Neuronal stem cell (in vitro differentiated cells): Measurements from ENCODE around the gene TMEM231.

Experiments
- DNase-seq: peaks from one replicate; pipeline ENCODE4 v3.0.0-alpha.2; 2013; ENCODE audit warnings: low spot score
- H2AFZ ChIP-seq: one replicate; pipeline ENCODE4 v1.6.1; 2013; ENCODE audit warnings: mild to moderate bottlenecking, low read length, inconsistent platforms
- H2AK5ac ChIP-seq: 2 replicates; pipeline ENCODE4 v1.6.1; 2013; ENCODE audit warnings: low read depth, mild to moderate bottlenecking, inconsistent platforms, low read length, moderate library complexity, mixed read lengths
- H2BK120ac ChIP-seq: 2 replicates; pipeline ENCODE4 v1.6.1; 2013; ENCODE audit warnings: low read depth, mild to moderate bottlenecking, inconsistent platforms, low read length, moderate library complexity, mixed read lengths
- H2BK12ac ChIP-seq: one replicate; pipeline ENCODE4 v1.6.1; 2013; ENCODE audit warnings: low read length, inconsistent platforms
- H2BK15ac ChIP-seq: 2 replicates; pipeline ENCODE4 v1.6.1; 2013; ENCODE audit warnings: mild to moderate bottlenecking, low read length, inconsistent platforms, mixed read lengths
- H2BK5ac ChIP-seq: one replicate; pipeline ENCODE4 v1.6.1; 2013; ENCODE audit warnings: inconsistent platforms, mild to moderate bottlenecking, low read length, moderate library complexity
- H3K14ac ChIP-seq: one replicate; pipeline ENCODE4 v1.6.1; 2013; ENCODE audit warnings: low read length, inconsistent platforms
- H3K18ac ChIP-seq: 2 replicates; pipeline ENCODE4 v1.6.1; 2013; ENCODE audit warnings: low read length, inconsistent platforms
- H3K23ac ChIP-seq: 2 replicates; pipeline ENCODE4 v1.6.1; 2013; ENCODE audit warnings: low read depth, mild to moderate bottlenecking, mixed read lengths, low read length, inconsistent platforms; ENCODE audit not compliant: poor library complexity
- H3K27ac ChIP-seq: replicated peaks from 3 replicates; pipeline ENCODE4 v1.5.1; 2013; ENCODE audit warnings: low read length, inconsistent platforms
- H3K27me3 ChIP-seq, 3 experiments: 2 replicates each; pipeline ENCODE4 v1.6.1; 2013; ENCODE audit warnings: low read length in 3 of 3, mild to moderate bottlenecking in 2 of 3, inconsistent platforms in 1 of 3, low read depth in 1 of 3, mixed read lengths in 1 of 3, moderate library complexity in 1 of 3; ENCODE audit not compliant: control insufficient read depth in 3 of 3, insufficient read depth in 3 of 3
- H3K36me3 ChIP-seq, 2 donors: replicated peaks in 1 of 2; 2 replicates each; pipeline ENCODE4 v1.6.1; 2013; ENCODE audit warnings: low read length in 2 of 2; ENCODE audit not compliant: control insufficient read depth in 2 of 2, insufficient read depth in 2 of 2
- H3K4ac ChIP-seq: 2 replicates; pipeline ENCODE4 v1.6.1; 2013; ENCODE audit warnings: inconsistent platforms, mild to moderate bottlenecking, low read length, moderate library complexity
- H3K4me1 ChIP-seq, 2 donors: 1 replicate in 1 of 2; 2 replicates in 1 of 2; pipeline ENCODE4 v1.6.1; 2013; ENCODE audit warnings: low read length in 2 of 2, low read depth in 1 of 2; ENCODE audit not compliant: control insufficient read depth in 2 of 2, insufficient read depth in 1 of 2
- H3K4me2 ChIP-seq: one replicate; pipeline ENCODE4 v1.6.1; 2013; ENCODE audit warnings: mild to moderate bottlenecking, low read length, inconsistent platforms; ENCODE audit not compliant: insufficient read depth, poor library complexity, severe bottlenecking
- H3K4me3 ChIP-seq, 2 donors: 2 replicates each; pipeline ENCODE4 v1.5.1; 2013; ENCODE audit warnings: low read length in 2 of 2, mild to moderate bottlenecking in 2 of 2, inconsistent platforms in 1 of 2, moderate library complexity in 1 of 2
- H3K79me1 ChIP-seq: one replicate; pipeline ENCODE4 v1.6.1; 2013; ENCODE audit warnings: low read depth, mild to moderate bottlenecking, inconsistent platforms, low read length, moderate library complexity
- H3K9ac ChIP-seq: one replicate; pipeline ENCODE4 v1.6.1; 2013; ENCODE audit warnings: mild to moderate bottlenecking, low read depth, low read length, inconsistent platforms; ENCODE audit not compliant: poor library complexity
- H3K9me3 ChIP-seq, 2 donors: replicated peaks in 1 of 2; 2 replicates each; pipeline versions ENCODE3 to v1.6.1; 2013; ENCODE audit warnings: low read length in 2 of 2, mild to moderate bottlenecking in 2 of 2, inconsistent platforms in 1 of 2, low read depth in 1 of 2, mixed read lengths in 1 of 2, moderate library complexity in 1 of 2; ENCODE audit not compliant: control insufficient read depth in 2 of 2, insufficient read depth in 1 of 2
- H4K8ac ChIP-seq: one replicate; pipeline ENCODE4 v1.6.1; 2013; ENCODE audit warnings: low read depth, mild to moderate bottlenecking, inconsistent platforms, low read length, moderate library complexity
- H4K91ac ChIP-seq: one replicate; pipeline ENCODE4 v1.6.1; 2013; ENCODE audit warnings: low read length, low read depth, mild to moderate bottlenecking, inconsistent platforms; ENCODE audit not compliant: poor library complexity
- WGBS, 2 donors: extraction: QIAGEN DNeasy Blood & Tissue Kit; methylation state at CpG; one replicate each; pipeline ENCODE4 v1.1.7; 2013; ENCODE audit warnings: missing lambda C conversion rate in 2 of 2, mixed read lengths in 1 of 2; ENCODE audit not compliant: insufficient read length in 2 of 2, insufficient replicate concordance in 1 of 2; ENCODE audit errors: extremely low coverage in 2 of 2; 5-methylcytosine and 5-hydroxymethylcytosine counted together

TMEM231 gene

GRCh38 chr16:75579281-75579834 is 23.3 kb upstream of the TMEM231 start:
- H3K18ac ChIP-seq: no peak overlapping the region
- no peak overlapping the region for H2BK15ac ChIP-seq
- no peak overlapping the region for H2BK120ac ChIP-seq
- no peak overlapping the region for H3K9ac ChIP-seq
- no peaks in the 10 kb centered on the region for H3K27me3 ChIP-seq
- H3K4me1 ChIP-seq: peaks cover 0 to 8% of the 10 kb centered on the region in 2 donors
- no peak overlapping the region for H3K27ac ChIP-seq
- no peak overlapping the region for H3K4me3 ChIP-seq
- no peak for DNase-seq
- H3K14ac ChIP-seq: no peak overlapping the region
- H2AFZ ChIP-seq: no peak overlapping the region
- no peak overlapping the region for H3K23ac ChIP-seq
- peaks cover 12 to 67% of the 10 kb centered on the region in 2 donors for H3K36me3 ChIP-seq
- no peak overlapping the region for H2BK12ac ChIP-seq
- no peak overlapping the region for H3K4ac ChIP-seq
- H4K8ac ChIP-seq: no peak overlapping the region
- no peak overlapping the region for H2AK5ac ChIP-seq
- no peak overlapping the region for H2BK5ac ChIP-seq
- H3K4me2 ChIP-seq: no peak overlapping the region
- no CpG with 5 or more reads among the region's 7 CpGs for WGBS, 2 donors
- H3K9me3 ChIP-seq: no peaks in the 10 kb centered on the region
- H4K91ac ChIP-seq: no peak overlapping the region
- H3K79me1 ChIP-seq: no peaks in the 10 kb centered on the region

GRCh38 chr16:75578725-75579124 is 22.7 kb upstream of the TMEM231 start:
- Histone ChIP-seq H3K4me1 (peaks cover 0 to 8% of the 10 kb centered on the region in 2 donors), H2BK15ac (no peak overlapping the region), H3K27ac (no peak overlapping the region), H3K4ac (no peak overlapping the region), H3K27me3 (no peaks in the 10 kb centered on the region), H3K23ac (no peak overlapping the region), H2BK12ac (no peak overlapping the region), H2AFZ (no peak overlapping the region), H4K8ac (no peak overlapping the region), H2BK5ac (no peak overlapping the region), H3K36me3 (peaks cover 14 to 73% of the 10 kb centered on the region in 2 donors), H3K14ac (no peak overlapping the region), H2AK5ac (no peak overlapping the region), H4K91ac (no peak overlapping the region), H3K18ac (no peak overlapping the region), H3K4me2 (no peak overlapping the region), H3K9ac (no peak overlapping the region), H3K4me3 (no peak overlapping the region), H2BK120ac (no peak overlapping the region), H3K79me1 (no peaks in the 10 kb centered on the region), H3K9me3 (no peaks in the 10 kb centered on the region)
- DNase-seq: no peak
- WGBS, 2 donors: no CpG with 5 or more reads among the region's 2 CpGs

GRCh38 chr16:75578212-75578611 is 22.2 kb upstream of the TMEM231 start:
- Histone ChIP-seq H2AK5ac (no peak overlapping the region), H4K91ac (no peak overlapping the region), H3K27ac (no peak overlapping the region), H2BK120ac (no peak overlapping the region), H3K27me3 (no peaks in the 10 kb centered on the region), H2BK15ac (no peak overlapping the region), H4K8ac (no peak overlapping the region), H2BK12ac (no peak overlapping the region), H3K4me2 (no peak overlapping the region), H3K4me1 (peaks cover 0 to 8% of the 10 kb centered on the region in 2 donors), H3K79me1 (no peaks in the 10 kb centered on the region), H3K36me3 (peaks cover 19 to 78% of the 10 kb centered on the region in 2 donors), H3K18ac (no peak overlapping the region), H2BK5ac (no peak overlapping the region), H3K4ac (no peak overlapping the region), H2AFZ (no peak overlapping the region), H3K4me3 (no peak overlapping the region), H3K14ac (no peak overlapping the region), H3K23ac (no peak overlapping the region), H3K9me3 (no peaks in the 10 kb centered on the region), H3K9ac (no peak overlapping the region)
- DNase-seq: no peak
- no CpG with 5 or more reads among the region's 7 CpGs for WGBS, 2 donors

- no CpG with 5 or more reads among the region's 3 CpGs for WGBS, 2 donors
Observed at GRCh38 chr16:75576384-75576811, 20.3 kb upstream of the TMEM231 start.

More at GRCh38 chr16:75576384-75576811, 20.3 kb upstream of the TMEM231 start:
- H3K4me1 ChIP-seq: peaks cover 0 to 8% of the 10 kb centered on the region in 2 donors
- no peak overlapping the region for H2AK5ac ChIP-seq
- no peak overlapping the region for H3K18ac ChIP-seq
- no peak overlapping the region for H3K9ac ChIP-seq
- H2BK5ac ChIP-seq: no peak overlapping the region
- H4K91ac ChIP-seq: no peak overlapping the region
- DNase-seq: no peak
- H3K4me3 ChIP-seq: no peak overlapping the region
- no peaks in the 10 kb centered on the region for H3K27me3 ChIP-seq
- no peak overlapping the region for H2AFZ ChIP-seq
- peaks cover 5% of the 10 kb centered on the region for H3K79me1 ChIP-seq
- H3K36me3 ChIP-seq: peaks cover 30 to 96% of the 10 kb centered on the region in 2 donors
- H3K27ac ChIP-seq: no peak overlapping the region
- H3K23ac ChIP-seq: no peak overlapping the region
- no peak overlapping the region for H4K8ac ChIP-seq
- no peak overlapping the region for H2BK120ac ChIP-seq
- no peak overlapping the region for H3K4me2 ChIP-seq
- no peak overlapping the region for H2BK15ac ChIP-seq
- no peaks in the 10 kb centered on the region for H3K9me3 ChIP-seq
- no peak overlapping the region for H3K4ac ChIP-seq
- H3K14ac ChIP-seq: no peak overlapping the region
- no peak overlapping the region for H2BK12ac ChIP-seq
